ENCODE measurements around the gene SP3.
"Not testable (repeated sequence)": the region's sequence is repeated elsewhere in the genome, so short reads cannot be mapped to it uniquely, and the experiment has no call there.

SP3 gene

DNA sequence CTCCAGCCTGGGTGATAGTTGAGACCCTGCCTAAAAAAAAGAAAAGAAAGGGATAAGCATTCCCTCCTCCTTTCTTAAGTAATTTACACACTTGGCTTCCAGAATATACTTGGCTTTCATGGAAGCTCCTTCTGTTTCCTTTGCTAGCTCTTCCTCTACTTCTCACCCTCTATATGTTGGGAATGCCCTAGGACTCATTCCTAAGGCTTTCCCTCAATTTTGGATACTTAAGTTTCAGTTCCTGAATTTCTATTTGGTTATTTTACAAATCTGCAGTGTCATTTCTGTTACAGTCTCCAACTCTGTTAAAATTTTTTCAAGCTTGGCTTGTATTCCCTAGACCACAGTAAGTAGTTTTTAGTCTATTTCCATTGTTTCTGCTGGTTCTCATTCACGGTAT, 23.6 kb downstream of the SP3 start:
- DNase-seq = no peak

DNA sequence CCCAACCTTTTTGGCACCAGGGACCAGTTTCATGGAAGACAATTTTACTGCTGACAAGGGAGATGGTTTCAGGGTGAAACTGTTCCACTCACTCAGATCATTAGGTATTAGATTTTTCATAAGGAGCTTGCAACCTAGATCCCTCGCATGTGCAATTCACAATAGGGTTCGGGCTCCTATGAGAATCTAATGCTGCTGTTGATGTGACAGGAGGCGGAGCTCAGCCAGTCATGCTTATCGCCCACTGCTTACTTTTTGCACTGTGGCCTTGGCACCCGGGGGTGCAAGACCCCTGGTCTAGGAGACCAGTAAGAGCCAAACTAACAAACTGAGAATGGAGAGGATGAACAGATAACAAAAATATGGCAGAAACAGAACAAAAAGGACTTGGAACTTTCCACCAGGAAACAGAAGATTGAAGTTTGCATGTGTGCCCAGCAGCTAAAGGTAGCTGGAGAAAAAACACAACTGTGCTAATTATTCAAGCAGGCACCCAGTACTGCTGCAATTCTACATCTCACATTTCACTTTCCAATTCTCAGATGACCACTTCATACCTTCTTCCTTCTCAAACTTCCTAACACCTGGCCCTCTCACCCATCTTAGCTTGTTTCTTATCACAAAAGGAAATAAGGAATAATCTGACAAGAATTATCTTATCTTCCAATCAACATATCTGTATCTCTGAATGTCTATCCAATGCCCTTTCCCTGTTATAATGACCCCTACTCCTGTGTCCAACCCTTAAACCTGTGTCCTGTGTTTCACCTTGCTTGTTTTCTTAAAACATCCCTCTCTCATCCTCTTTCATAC, 24.8 kb downstream of the SP3 start:
- no peak for DNase-seq

DNA sequence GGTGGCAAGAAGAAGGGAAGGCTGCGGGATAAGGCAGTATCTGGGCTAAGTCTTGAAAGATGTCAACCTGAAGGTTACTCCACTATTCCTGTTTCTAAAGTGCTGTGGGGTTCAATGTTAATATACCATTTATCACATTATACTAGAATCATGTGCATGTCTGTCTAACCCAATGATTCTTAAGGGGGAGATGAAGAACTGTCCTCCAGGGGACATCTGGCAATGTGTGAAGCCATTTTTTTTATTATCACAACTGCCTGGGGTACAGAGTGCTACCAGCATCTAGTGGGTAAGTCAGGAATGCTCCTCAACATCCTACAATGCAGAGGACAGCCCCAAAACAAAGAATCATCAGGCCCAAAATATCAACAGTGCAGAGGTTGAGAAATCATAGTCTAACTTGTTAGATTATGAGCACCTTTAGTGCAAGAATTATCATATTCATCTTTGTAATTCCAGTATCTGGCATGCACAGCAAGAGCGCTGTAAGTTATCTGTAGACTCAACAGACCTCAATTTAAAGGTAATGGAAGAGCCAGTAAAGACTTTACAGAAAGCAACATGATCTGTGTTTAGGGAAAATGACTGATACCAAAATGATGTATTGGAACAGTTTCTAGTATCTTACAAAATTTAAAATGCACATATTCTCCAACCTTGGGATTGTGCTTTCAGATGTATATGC, 26.3 kb downstream of the SP3 start:
- no peak for DNase-seq

DNA sequence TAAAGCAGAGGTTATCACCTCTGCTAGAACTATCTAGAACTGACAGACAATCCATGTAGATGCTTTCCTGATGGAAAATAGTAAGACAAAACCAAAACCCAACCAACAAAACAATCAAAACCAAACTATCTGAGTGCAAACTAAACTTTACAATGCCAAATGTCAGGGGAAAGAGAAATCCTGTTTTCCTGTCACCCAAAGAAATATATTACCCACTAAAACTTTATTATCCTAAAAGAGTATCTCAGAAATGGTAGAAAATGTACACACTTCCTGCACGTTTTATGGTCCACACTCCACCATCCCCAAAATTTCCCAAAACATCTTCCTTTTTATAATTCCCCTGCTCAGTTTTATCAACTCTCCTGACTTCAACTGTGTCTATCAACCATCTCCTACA, 29.9 kb downstream of the SP3 start:
- DNase-seq = no peak

DNA sequence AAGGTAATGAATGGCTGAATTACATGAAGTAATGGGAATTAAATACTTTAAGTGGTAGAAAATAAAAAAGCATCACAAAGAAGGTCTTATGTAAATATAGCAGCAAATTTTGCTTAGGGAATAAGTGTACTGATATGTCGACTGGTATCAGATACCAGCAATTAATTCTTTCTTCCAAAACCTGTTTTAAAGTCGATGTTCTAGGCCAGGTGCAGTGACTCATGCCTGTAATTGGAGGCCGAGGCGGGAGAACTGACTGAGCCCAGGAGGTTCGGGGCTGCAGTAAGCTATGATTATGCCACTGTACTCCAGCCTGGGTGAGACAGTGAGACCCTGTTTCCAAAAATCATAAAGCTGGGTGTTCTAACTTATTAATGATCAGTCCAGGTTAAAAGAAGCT, 30.3 kb downstream of the SP3 start:
- no peak for DNase-seq

DNA sequence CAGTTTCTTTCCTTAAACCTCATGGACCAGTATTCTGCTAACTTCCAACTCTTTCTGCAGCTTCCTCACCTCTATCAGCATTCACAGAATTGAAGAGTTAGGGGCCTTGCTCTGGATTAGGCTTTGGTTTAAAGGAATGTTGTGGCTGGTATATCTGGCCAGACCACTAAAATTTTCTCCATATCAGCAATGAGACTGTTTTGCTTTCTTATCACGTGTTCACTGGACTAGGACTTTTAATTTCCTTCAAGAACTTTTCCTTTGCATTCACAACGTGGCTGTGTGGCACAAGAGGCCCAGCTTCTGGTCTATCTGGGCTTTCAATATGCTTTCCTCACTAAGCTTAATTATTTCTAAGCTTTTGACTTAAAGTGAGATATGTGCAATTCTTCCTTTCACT, 33.4 kb downstream of the SP3 start:
- no peak for DNase-seq

DNA sequence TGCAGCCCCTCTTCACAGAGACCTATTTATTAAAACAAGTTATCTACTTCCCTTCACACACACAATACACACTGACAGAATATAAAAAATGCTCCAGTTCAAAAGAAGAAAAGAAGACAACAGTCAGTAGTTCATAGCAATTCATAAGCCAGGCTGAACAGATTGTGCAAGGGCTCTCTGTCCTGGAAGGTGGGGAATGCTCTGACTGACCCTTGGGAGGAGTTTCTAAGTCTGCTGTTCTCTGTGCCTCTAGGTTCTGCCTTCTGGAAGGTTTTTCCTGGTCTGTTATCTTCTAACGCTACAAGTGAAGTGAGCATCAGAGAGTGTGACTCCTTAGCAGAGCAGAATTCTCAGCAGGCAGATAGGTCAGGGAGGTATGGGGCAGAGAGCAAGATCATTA, 35.7 kb downstream of the SP3 start:
- no peak for DNase-seq

DNA sequence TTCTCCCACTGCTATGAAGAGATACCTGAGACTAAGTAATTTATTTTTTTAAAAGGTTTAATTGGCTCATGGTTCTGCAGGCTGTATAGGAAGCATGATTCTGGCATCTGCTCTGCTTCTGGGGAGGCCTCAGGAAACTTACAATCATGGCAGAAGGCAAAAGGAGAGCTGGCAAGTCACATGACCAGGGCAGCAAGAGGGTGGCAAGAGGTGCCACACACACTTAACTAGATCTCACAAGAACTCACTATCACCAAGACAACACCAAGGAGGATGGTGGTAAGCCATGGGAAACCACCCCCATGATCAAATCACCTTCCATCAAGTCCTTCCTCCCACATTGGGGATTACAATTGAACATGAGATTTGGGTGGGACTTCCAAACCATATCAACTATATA, 38.3 kb downstream of the SP3 start:
- DNase-seq = no peak

DNA sequence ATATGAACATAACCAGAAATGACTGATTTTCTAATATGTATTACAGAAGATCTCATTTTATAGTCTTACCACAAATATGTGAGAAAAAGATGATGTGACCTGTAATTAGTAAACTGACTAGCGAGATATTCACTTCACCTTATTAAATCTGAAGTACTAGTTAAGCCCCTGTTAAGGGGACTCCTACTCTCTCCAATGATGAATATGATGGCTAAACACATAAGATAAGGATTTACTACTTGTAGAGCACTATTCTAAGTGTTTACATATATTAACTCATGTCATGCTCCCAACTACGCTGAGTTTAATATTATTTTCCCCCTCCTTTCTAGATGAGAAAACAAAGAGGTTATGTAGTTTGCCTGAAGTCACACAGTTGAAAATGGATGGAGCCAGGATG, 40.9 kb downstream of the SP3 start:
- no peak for DNase-seq

DNA sequence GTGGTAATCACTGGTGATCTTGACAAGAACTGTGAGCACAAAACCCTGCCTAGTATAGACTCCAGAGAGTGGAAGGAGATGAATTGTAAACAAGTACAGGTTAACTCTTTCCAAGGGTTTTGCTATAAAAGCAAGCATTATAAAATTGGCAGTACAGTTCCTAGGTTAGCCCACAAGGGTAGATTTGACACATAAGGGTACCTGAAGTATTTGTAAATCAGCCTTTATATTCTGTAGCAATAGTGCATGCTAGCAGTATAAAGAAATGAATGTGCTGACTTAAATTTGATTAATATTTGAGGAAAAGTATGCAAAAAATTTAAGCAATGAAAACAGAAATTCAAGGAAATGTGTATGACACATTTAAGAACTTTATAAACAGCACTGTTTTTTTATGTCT, 42.4 kb downstream of the SP3 start:
- DNase-seq = no peak

DNA sequence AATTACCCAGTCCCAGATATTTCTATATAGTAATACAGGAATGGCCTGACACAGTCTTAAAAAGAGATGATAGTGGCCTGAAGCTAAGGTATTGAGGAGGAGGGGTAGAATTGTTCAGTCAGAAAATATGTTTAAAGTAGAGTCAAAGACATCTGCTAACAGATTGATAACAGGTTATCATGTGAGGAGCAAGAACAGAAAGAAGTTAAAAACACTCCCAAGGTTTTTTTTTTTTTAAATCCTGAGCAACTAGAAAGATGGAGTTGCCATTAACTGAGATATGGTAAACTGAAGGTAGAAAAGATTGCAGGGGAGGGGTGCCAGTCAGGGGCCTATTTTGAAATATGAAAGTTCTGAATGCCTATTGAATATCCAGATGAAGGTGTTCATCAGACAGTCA, 43.1 kb downstream of the SP3 start:
- DNase-seq = no peak

DNA sequence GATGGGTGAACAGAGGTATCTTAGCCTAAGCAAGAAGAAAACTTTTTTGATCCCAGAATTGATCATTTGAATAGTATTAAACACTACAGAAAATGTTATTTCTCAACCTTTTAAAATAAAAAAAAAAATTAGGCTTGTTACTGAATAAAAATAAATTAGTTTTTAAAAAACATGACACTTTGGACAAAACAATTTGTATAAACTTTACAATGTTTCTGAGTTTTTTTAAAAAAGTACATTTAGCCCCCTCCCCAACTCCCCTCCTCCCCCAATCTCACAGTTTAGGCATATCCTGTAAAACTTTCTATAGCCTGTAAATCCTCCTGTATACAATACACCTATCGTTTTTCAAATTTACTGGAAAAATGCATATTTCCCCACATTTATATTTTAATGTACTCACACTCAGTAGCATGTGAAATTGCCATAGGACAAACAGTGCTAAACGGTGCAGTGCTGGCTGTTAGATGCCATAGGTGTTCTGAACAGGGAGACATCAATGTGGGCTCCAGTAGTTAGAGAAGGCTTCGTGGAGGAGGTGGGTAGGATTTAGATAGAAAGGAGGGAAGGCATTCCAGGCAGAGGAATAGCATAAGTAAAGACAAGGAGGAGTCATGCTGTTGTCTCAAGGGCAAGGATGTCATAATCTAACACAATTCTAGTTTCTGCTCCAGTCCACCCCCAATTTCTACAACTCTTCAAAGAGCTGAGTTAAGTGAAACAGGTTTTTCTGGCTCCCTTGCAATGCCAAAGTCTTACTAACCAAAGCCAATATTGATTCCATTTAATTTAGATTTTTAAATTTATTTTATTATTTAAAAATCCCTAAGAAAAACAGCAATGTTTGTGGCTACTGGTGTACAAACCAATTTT, 50.9 kb downstream of the SP3 start:
- no peak for DNase-seq

DNA sequence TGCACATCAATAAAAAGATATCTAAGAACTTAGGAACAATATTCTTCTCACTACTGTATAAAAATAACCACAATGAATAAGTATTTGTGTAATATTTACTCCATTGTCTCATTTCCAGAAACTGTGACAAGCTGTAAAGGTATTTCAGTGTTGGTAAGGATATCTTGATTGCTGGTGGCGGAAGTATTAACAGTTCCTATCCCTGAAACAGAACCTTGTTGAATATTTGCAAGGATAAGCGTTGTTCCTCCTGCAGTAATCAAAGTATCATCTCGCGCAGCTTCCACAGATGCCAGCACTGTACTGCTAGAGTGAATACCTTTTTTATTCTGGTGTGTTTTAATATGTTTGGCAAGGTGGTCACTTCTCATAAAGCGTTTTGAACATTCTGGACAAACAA, 55.3 kb downstream of the SP3 start:
- DNase-seq = no peak

DNA sequence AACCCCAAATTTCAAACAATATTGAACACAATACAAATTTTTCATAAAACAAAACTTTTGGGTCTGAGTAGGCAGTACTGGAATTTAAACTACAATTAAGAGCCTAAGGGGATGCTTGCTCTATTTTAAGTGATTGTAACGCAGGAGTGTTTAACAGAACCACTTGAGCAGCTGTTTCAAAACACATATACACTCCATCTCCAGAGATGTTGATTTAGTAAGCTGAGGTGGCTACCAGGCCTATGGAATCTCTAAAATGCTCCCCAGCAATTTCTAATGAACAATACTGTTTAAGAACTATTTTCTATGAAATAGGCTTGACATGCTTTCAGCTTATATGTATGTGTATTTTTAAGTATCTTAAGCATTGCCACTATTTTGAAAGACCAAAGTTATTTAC, 58.5 kb downstream of the SP3 start:
- no peak for DNase-seq

DNA sequence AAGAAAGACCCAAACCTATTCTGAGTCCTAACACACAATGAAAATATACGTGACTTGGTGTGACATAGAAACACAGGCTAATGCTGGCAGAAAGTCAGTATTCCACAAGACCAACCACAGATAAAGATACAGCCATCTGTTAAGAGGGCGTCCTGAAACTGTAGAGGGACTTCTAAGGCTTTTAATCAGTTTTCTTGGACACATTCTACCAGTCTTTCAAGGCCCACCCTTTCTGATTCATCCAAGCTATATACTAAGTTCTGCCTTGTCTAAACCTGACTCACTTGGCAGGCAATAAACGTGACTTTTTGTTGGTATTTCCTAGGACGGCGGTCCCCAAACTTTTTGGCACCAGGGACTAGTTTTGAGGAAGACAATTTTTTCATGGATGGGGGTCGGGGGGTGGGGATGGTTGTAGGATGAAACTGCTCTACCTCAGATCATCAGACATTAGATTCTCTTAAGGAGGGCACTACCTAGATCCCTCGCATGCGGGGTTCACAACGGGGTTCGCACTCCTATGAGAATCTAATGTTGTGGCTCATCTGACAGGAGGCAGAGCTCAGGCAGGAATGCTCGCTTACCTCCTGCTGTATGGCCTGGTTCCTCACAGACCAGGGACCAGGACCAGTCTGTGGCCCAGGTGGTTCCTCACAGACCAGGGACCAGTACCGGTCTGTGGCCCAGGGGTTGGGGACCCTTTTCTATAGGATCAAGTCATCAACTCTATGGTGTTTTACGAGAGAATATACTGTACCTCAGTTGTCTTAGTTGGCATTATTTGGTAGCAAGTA, 61.4 kb downstream of the SP3 start:
- DNase-seq = no peak

DNA sequence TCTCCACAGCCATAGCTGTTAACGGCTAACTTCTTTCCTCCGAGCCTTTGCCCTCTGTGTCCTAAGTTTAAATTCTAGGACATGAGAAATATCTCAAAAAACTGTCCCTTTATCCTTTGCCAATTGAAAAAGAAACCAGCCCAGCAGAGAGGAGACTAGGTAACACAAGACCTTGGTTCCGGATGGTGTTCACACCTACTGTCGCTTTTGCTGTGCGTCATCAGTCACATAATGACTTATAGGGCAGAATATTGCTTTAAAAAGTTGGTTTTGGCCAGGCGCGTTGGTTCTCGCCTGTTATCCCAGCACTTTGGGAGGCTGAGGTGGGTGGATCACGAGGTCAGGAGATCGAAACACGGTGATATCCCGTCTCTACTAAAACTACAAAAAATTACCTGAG, 66.2 kb downstream of the SP3 start:
- DNase-seq = no peak

DNA sequence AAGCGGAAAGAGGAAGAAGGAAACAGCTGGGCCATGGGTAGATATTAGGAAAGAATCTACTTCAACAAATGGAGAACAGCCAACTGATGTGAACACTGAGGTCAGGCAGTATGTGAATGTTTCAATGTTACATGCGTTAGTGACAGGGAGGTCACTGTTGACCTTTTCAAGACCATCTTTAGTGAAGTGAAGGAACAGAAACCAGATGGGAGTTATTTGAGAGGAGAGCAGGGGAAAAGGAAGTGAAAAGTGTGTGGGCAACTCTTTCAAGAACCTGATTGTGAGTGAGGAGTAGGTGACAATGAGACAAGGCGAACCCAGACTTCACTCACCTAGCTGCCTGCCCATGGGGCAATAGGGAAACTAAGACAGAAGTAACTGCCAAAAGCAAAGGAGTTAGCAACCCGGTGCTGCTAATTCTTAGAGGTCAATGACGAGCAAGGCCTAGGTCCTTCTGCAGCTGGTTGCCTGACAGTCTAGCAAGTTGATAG, 67.0 kb downstream of the SP3 start:
- DNase-seq = no peak

DNA sequence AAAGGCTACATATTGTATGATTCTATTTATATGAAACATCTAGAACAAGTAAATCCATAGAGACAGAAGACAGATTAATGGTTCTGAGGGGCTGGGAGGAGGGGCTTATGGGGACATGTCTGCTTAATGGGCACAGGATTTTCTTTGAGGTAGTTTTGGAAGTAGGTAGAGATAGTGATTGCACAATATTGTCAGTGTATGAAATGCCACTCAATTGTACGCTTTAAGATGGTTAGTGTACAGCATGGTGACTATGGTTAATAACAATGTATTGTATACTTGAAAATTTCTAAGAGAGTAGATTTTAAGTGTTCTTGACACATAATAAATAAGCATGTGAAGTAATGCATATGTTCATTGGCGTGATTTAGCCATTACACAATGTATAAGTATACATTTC, 68.4 kb downstream of the SP3 start:
- no peak for DNase-seq

DNA sequence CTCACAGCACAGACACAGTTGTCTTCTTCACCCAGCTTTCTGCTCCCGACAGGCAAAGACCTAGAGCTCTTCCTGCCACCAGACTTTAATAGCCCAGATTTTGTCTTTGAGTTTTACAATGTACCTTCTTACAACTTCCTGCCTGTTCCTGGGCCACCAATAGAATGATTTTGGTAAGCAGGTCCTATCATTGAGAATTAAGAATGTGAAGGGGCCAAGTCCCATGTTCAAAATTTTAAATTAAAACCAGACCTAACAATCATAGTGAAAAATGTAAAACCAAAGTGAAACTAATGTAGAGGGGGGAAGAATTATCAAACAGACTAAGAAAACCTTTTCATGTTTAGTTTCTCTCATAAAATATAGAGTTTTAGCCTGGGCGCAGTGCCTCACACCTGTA, 72.8 kb downstream of the SP3 start:
- no peak for DNase-seq

DNA sequence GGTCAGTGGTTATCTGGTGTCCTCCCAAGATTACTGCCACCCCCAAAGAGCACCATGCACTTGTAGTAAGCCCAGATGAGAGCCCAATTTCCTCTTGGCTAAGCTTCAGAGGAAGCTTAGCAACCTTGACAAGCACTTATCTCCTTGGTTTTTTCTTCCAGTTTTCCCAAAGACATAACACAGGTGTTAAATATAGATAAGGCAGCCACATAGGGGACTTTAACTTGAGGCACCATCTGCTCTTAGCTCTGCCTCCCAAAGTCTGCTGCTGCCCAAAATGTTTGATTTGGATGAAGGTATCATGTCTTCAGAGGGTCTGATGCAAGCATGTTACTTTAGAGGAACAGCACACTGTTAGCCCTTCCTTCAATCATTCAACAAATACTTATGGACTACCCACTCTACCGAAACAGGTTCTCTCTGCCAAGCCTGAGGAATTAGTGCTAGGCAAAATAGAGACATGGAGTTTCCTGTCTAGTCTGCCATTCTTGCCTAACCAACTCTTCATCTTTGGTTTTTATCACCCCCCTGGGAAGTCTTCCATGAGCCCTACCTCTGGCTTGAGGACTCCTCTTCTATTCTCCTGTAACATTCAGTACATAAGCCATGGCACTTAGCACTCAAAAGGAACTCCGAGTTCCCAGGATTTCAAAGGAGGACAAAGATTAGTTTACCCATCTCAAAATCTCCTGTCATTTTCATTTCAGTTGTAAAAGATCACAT, 73.7 kb downstream of the SP3 start:
- DNase-seq = no peak

DNA sequence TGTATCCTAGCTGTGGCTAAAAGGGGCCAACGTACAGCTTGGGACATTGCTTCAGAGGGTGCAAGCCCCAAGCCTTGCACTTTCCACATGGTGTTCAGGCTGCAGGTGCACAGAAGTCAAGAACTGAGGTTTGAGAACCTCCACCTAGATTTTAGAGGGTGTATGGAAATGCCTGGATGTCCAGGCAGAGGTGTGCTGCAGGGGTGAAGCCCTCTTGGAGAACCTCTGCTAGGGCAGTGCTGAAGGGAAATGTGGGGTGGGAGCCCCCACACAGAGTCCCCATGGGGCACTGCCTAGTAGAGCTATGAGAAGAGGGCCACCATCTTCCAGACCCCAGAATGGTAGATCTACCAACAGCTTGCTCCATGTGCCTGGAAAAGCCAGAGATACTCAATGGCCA, 75.7 kb downstream of the SP3 start:
- not testable (repeated sequence) for DNase-seq

DNA sequence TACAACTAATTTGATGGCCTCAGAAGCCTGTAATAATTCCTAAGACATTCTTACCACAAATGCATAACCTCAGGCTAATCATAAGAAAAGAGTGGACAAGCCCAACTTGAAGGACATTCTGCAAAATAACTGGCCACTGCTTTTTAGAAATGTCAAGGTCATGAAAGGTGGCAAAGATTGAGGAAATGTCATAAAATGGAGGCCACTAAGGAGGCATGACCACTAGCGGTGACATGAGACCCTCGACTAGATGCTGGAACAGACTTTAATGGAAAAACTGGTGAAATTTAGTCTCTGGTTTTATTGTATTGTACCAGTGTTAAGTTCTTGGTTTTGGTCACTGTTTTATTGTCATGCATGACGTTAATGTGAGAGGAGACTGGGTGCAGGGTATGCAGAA, 78.6 kb downstream of the SP3 start:
- DNase-seq = no peak
